Measurements from ENCODE around the gene MEX3D.

The MEX3D gene

DNA sequence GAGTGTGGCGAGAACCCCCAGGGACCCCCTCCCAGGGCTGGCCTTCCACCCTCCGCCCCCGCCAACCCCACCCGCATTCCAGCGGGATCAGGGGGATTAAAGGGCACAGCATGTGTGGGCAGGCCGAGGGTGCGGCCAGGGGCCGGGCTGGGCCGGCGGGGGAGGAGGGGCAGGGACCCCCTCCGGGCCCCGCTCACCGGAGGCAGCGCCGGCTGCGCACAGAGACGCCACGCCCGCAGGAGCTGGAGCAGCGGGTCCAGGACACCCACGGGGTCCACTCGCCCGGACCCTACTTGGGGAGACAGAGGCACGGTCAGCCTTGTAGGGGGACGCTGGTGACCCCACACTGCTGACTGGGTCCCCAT, 57.7 kb downstream of the MEX3D start:
- Histone ChIP-seq H3K4me3 (no peak overlapping the region), H3K27ac (peak overlapping the region in 1 of 21 experiments; percentile 10)

DNA sequence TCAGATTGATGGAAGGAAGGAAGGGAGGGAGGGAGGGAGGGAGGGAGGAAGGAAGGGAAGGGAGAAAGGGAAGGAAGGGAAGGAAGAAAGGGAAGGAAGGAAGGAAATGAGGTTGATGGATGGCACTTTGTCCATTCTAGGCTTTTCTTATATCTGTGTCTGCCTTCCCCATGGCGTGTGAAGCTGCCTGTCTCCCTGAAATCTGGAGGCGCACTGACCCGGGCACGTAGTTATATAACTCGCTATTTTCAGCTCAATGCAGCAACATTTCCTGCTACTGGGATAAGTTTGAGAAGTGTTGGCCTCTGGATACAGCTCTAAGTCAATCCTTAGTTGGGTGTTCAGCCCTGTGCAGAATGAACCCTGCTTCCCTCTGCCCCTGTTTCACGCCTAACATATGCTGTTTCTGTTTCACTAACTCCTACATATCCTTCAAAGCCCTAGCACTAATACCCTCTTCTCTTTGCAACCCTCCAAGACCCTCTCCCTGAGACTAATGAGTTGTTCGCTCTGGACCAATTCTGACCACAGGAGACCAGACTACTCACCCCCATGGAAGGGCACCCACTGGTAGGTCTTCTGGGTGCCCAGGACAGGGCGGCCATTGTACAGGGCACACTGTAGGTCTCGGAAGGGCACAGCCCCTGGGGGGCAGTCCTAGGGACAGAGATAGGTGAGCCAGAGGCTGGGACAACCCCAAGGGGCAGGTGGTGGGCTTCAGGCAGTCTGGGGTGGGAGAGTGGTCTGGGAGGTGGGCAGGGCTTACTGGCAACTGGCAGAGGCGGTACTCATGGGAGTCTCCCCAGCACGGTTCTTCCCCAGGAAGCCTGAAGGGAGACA, 58.3 kb downstream of the MEX3D start:
- H3K27ac ChIP-seq, result peak overlapping the region in 1 of 21 experiments; percentile 10
- H3K4me3 ChIP-seq, result no peak overlapping the region

DNA sequence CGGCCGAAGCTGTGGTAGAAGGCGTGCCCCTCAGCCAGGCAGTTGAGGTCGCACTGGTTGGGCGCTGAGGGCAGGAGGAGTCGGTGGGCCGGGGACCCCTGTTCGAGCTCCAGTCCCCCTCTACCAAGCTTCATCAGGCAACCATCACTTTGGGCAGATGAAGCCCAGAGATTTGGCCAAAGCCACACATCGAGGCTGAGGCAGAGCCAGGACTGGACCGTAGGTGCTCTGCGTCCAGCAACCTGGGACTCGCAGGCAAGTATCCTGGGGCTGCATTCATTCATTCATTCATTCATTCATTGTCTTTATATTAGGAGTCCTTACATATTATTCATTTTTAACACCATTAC, 59.6 kb downstream of the MEX3D start:
- H3K4me3 ChIP-seq, result peak overlapping the region in 4 of 7 experiments; percentile 12 to 42 (median 36)
- H3K27ac ChIP-seq, result peak overlapping the region in 7 of 21 experiments; percentile 34 to 71 (median 59)

- Histone ChIP-seq H3K27ac (peak overlapping the region in 15 of 21 experiments; percentile 25 to 77 (median 64)), H3K4me3 (peak overlapping the region in 6 of 7 experiments; percentile 12 to 42 (median 26))
These were observed 60.2 kb downstream of the MEX3D start for GRCh38 chr19:1507763-1508506.

DNA sequence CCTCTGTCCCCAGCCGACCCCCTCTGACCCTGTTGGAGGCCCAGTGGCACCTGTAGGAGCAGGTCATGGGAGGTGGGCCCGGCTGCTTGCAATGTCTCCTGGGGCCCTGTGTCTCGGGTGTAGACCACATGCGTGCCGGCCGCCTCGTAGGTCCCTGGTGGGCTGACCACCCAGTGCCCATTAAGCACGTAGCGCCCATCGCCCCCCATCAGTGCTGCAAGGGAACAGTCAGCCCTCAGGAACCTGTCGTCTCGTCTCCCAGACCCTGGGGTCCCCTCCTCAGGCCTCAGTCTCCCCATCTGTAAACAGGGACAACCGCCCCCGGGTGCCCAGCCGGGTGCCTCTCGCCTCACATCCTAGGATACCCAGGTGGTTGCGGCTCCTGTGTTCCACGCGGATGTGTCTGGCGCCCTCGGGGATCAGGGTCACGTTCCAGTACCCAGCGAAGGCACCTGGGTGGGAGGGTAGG, 60.9 kb downstream of the MEX3D start:
- Histone ChIP-seq H3K27ac (peak overlapping the region in 9 of 21 experiments; percentile 17 to 77 (median 59)), H3K4me3 (peak overlapping the region in 1 of 7 experiments; percentile 39)

DNA sequence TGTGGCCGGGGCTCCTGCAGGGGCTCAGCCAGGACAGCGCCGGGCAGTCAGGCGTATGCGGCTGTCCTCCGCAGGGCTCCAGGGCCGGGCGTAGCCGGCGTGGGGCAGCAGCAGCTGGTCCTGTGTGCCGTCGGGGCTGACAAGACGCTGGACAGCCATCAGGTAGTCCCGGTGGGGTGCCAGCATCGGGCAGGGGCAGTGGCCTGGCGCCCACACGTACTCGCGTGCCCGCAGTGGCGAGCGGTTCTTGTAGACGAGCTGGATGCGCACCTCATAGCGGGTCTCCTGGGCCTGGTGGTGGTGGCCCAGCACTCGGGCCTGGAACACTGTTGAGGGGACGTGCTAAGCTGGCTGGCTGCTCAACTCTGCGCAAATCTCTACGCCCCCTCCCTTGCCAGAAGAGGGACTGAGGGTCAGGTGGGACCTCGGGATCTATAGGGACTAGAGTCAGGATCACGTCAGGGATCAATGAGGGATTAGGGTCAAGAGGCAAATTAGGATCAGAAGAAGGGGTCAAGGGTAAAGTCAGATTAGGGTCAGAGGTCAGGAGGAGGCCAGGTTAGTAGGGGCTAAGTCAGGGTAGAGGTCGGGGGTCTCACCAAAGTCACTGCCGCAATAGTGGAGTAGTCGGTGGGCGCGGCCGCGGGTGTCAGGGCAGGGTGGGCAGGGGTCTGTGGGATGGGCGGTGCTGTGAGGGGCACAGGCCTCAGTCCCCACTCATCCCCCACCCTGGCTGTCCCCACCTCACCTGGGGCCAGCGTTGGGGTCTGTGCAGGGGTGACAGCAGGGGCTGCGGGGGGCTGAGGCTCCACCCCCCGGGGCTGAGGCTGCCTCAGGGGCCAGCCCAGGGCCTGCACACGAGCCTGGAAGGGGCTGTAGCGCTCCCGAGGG, 61.9 kb downstream of the MEX3D start:
- H3K4me3 ChIP-seq, result no peak overlapping the region
- H3K27ac ChIP-seq, result no peak overlapping the region

GRCh38 chr19:1505012-1505411, 63.1 kb downstream of the MEX3D start:
- no peak overlapping the region for H3K27ac ChIP-seq

More at GRCh38 chr19:1505012-1505411, 63.1 kb downstream of the MEX3D start:
- H3K4me3 ChIP-seq, result no peak overlapping the region

Data from skin epidermis (tissue), 12 donors.